ENCODE data around the gene MMRN2. TPM values are rescaled to one million over a fixed set of nuclear protein-coding genes. Genes with fewer than 3 reads are reported as not detected.
"Not testable (repeated sequence)": the region's sequence is repeated elsewhere in the genome, so short reads cannot be mapped to it uniquely, and the experiment has no call there.

MMRN2 gene
- total RNA-seq, 2 experiments from 2014 or later: not detected

DNA sequence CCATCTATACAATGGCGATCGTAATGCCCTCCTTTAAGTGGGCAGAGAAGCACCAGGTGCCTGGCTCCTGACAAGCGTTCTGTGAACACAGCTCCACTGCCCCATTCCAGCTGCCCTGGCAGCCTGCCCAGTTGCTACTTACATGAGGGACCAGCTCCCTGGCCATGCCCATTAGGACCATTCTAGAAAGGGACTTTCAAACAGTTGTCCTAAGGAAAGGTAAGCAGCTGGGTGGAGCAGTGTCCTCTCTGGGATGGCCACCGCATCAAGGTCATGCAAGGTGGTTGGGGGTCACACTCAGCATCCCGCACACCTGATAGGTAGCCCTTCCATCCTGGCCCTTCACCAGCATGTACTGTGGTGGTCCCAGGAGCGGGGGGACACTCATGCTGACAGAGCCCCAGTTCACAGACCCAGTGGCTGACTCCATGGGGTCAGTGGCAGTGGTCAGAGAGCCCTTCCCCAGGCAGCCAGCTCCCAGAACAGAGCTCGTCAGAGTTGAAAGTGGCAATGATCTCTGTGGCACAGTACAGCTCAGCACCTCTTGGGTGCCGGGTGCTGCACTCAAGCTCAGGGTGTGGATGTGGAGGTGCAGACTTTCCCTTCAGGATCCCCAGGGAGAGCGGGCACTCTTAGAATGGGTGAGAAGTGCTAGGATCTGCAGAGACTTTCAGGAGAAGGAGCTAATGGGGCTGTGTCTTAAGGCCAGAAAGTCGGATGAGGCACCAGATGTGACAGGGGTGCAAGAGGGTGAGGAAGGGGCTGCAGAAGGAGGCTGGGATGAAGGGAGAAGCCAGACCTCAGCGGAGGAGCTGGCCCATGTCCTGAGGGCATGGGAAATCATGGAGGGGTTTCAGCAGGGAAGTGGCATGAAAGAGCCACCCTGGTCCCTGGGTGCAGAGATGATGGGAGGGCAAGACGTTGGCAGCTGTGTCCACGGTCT lies 10.9 kb downstream of the MMRN2 start:
- CTCF ChIA-PET: interaction anchor here (1.1 to 2.2 kb wide), 5 partner anchors 9 to 252 kb away, joined by 3 to 9 read pairs (median 3); partner anchors contain the start of genes MMRN2 and SNCG
- H3K4me1 Mint-ChIP-seq: peaks cover 12% of the 10 kb centered on the region
- ATAC-seq: no peak
- H3K27me3 Mint-ChIP-seq: peaks cover 14% of the 10 kb centered on the region
- H3K27ac Mint-ChIP-seq: no peak overlapping the region
- H3K36me3 Mint-ChIP-seq: no peaks in the 10 kb centered on the region
- H3K4me3 Mint-ChIP-seq: no peak overlapping the region
- peak; percentile 27 for DNase-seq
- H3K9me3 Mint-ChIP-seq (ENCODE audit: low read depth): no peaks in the 10 kb centered on the region

DNA sequence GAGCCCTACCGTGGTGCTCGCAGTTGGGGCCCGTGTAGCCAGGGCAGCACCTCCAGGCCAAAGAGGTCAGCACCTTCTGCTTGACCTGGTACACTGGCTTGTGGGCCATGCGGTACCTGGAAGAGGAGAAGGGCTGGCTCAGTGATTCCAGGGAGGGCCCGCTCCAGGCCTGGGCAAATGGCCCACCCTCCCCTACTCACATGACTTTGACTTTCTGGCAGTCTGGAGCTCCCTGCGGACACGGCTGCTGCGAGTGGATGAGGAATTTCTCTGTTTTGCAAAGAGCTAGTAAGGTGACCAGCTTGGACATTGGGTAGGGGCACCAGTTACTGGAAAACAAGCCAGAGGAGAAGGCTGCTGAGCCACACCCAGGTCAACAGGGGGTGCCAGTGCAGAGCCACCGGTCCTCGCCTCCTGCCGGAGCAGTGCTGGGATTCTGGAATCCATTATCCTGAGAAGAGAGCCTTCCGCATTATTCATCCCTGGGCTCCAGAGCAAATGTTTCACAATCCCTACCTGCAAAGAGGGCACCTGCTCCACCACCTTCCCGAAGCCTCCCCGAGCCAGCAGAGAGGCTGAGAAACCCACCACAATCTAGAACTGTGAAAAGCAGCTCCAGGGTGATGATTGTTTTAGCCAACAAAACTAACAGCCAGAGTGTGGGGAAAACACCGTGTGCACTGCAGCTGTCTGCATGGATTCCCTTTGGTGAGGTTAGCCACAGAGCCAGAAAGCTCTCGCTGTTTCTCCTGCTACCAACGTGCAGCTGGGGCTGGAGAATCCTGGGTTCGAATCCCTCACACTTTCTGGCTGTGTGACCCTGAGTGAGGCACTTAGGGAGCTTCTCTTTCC lies 11.8 kb downstream of the MMRN2 start:
- CTCF ChIA-PET: interaction anchor here (1.1 to 1.9 kb wide), 3 partner anchors 15 to 251 kb away, joined by 3 to 7 read pairs (median 3); no protein-coding TSS in a partner anchor
- DNase-seq: peak; percentile 35
- peaks cover 14% of the 10 kb centered on the region for H3K27me3 Mint-ChIP-seq
- H3K4me3 Mint-ChIP-seq: no peak overlapping the region
- ATAC-seq: no peak
- H3K27ac Mint-ChIP-seq: no peak overlapping the region
- H3K4me1 Mint-ChIP-seq: peaks cover 11% of the 10 kb centered on the region
- H3K9me3 Mint-ChIP-seq (ENCODE audit: low read depth): no peaks in the 10 kb centered on the region
- no peaks in the 10 kb centered on the region for H3K36me3 Mint-ChIP-seq

DNA sequence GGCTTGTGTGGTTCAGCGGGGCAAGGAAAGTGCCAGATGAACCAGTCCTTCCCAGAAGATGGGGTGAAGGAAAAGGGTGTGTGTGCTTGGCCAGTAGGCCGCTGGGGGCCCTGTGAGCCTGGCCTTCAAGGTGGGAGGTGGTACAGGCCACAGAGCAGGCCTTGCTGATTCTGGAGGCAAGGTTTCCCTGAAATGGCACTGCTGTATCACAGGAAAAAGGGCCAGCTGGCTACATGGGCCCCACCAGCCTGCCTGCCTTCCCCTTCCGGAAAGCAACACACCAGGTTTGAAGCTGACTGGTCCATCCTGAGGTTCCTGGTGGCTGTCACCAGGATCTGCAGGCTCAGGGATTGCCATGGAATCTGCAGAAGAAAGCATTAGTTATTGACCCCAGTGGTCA lies 12.5 kb downstream of the MMRN2 start:
- no peak overlapping the region for H3K27ac Mint-ChIP-seq
- peaks cover 7% of the 10 kb centered on the region for H3K4me1 Mint-ChIP-seq
- CTCF ChIA-PET: interaction anchor here (1.9 kb wide), 1 partner anchor 16 kb away, joined by 7 read pairs; no protein-coding TSS in a partner anchor
- peaks cover 14% of the 10 kb centered on the region for H3K27me3 Mint-ChIP-seq
- no peak overlapping the region for H3K4me3 Mint-ChIP-seq
- no peaks in the 10 kb centered on the region for H3K9me3 Mint-ChIP-seq (ENCODE audit: low read depth)
- no peak for ATAC-seq
- H3K36me3 Mint-ChIP-seq: no peaks in the 10 kb centered on the region
- no peak for DNase-seq

DNA sequence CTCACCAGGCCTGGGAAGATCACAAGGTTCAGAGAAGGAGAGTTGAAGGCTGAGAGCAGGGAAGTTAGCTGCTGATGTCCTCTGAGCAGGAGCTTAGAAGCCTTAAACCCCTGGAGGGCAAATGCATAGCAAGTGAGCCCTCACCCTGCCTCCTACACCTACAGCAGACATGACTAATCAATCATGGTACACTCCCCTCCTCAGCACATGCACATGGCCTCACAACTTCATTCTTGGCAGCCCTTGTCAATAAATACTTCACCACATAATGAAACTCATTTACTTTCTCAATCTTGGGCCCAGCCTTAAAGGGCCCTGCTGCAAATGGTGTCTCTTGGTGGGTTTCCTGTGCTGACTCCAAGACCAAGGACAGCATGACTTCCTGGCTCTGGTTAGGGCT lies 12.9 kb downstream of the MMRN2 start:
- H3K36me3 Mint-ChIP-seq: no peaks in the 10 kb centered on the region
- ATAC-seq (no peak), DNase-seq (peak; percentile 39)
- no peak overlapping the region for H3K27ac Mint-ChIP-seq
- no peaks in the 10 kb centered on the region for H3K9me3 Mint-ChIP-seq (ENCODE audit: low read depth)
- H3K27me3 Mint-ChIP-seq: peaks cover 14% of the 10 kb centered on the region
- peaks cover 10% of the 10 kb centered on the region for H3K4me1 Mint-ChIP-seq
- CTCF ChIA-PET: no interaction called here
- no peak overlapping the region for H3K4me3 Mint-ChIP-seq

DNA sequence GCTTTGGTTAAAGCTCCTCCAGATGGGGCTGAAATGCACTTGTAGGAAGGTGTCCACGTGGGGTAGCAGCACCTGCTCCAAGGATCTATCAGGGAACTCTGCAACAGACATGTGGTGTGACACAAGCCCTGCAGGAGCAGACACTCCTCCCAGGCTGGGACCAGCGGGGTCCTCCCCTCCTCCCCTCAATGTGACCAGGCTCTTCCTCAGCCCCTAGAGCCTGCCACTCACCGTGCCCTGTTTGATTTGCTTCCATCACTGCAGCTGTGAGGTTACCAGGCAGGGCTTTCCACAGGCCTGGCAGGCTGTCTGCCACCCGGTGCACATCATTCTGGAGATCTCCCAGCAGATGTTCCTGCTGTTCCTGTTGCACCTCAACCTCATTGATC lies 13.4 kb downstream of the MMRN2 start:
- H3K9me3 Mint-ChIP-seq (ENCODE audit: low read depth): no peaks in the 10 kb centered on the region
- CTCF ChIA-PET: interaction anchor here (1.6 kb wide), 1 partner anchor 22 kb away, joined by 3 read pairs; no protein-coding TSS in a partner anchor
- no peak overlapping the region for H3K27ac Mint-ChIP-seq
- peaks cover 14% of the 10 kb centered on the region for H3K27me3 Mint-ChIP-seq
- peaks cover 11% of the 10 kb centered on the region for H3K4me1 Mint-ChIP-seq
- H3K36me3 Mint-ChIP-seq: no peaks in the 10 kb centered on the region
- no peak overlapping the region for H3K4me3 Mint-ChIP-seq
- DNase-seq: peak; percentile 31
- no peak for ATAC-seq

DNA sequence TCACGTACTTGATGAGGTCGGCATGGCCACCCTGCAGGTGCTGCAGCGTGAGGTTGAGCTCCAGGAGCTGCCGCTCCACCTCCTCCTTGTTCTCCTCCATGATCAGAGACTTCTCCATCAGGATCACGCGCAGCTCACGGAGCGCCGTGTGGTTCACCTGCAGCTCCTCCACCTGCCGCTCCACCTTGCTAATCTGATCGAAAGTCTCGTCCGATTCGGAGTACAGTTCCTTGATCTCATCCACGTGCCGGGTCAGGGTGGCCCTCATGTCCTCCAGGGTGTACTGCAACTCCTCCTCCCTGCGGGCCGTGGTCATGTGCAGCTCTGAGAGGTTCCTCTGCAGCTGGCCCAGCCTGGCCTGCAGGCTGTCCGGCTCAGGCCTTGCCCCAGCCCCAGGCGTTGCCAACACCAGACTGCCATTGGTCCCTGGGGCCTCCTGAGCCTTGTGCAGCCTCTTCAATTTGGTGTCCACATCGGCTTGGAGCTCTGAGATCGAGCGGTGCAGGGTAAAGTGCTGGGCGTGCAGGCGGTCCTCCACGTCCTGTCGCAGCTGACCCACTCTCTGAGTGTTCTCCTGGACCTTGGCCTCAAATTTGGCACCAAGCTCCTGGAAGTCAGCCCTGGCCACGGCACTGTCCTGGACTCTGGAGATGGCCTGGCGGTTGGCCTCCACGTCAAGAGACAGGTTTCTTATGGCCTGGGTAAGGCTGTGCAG lies 13.9 kb downstream of the MMRN2 start:
- ATAC-seq (no peak), DNase-seq (no peak)
- no peak overlapping the region for H3K27ac Mint-ChIP-seq
- CTCF ChIA-PET: interaction anchor here (1.6 kb wide), 1 partner anchor 23 kb away, joined by 3 read pairs; no protein-coding TSS in a partner anchor
- H3K4me3 Mint-ChIP-seq: no peak overlapping the region
- H3K4me1 Mint-ChIP-seq: peaks cover 11% of the 10 kb centered on the region
- peaks cover 14% of the 10 kb centered on the region for H3K27me3 Mint-ChIP-seq
- no peaks in the 10 kb centered on the region for H3K36me3 Mint-ChIP-seq
- H3K9me3 Mint-ChIP-seq (ENCODE audit: low read depth): no peaks in the 10 kb centered on the region

DNA sequence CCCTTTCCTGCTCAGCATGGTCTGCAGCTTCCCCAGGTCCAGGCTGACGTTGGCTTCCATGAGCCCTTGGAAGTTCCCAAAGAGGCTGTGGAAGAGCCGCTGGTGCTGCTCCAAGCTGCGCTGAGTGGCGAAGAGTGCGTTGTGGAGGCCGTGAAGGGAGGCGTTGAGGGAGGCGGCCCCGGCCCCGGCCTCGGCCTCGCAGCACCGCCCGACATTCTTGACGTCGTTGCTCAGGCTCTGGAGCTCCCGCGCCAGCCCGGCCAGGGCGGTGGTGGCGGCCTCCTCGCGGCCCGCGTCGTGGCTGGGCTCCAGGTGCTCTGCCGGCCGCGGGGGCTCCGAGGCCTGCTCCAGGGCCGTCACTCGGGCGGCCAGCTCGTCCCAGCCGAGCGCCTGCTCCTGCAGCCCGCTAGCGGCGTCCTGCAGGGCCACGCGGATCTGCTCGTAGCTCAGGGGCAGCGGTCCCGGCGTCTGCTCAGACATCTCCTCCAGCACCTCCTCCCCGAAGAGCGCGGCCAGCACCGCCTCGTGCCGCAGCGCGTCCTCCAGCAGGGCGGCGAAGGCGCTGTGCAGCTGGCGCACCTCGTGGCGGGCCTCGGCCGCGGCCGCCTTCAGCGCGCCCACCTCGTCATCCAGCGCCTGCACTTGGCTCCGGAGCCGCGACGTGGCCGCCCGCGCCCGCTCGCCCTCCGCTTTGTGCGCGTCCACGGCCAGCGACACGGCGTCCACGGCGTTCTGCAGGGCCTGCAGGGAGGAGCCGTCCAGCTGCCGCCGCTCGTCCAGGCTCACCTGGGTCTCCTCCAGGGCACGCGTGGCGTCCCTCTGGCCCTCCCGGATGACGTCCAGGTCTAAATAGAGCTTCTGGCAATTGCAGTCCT lies 14.7 kb downstream of the MMRN2 start:
- H3K27ac Mint-ChIP-seq: no peak overlapping the region
- H3K4me3 Mint-ChIP-seq: no peak overlapping the region
- H3K9me3 Mint-ChIP-seq (ENCODE audit: low read depth): no peaks in the 10 kb centered on the region
- CTCF ChIA-PET: interaction anchor here (1.0 to 1.6 kb wide), 3 partner anchors 11 to 24 kb away, joined by 3 read pairs; no protein-coding TSS in a partner anchor
- ATAC-seq (no peak), DNase-seq (peak; percentile 34)
- H3K27me3 Mint-ChIP-seq: peaks cover 10% of the 10 kb centered on the region
- H3K4me1 Mint-ChIP-seq: peaks cover 11% of the 10 kb centered on the region
- H3K36me3 Mint-ChIP-seq: no peaks in the 10 kb centered on the region

DNA sequence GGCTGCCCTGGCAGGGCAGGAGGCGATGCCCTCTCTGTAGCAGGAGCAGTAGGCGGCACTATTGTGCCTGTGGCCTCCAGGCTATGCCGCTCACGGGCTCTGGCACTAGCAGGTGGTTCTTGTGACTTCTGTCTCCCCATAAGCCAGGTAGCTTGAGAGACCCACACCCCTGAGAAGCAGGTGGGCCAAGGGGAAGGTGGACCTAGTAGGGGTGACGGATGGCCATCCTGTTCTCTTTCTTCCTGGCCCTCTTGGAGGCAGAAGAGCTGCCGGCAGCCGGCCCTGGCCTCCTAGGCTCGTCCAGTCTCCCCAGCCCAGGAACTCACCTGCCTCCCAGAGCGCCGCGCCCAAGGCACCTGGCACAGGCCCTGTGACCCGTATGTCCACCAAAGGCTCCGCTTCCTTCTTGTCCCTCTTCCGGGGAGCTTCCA lies 15.4 kb downstream of the MMRN2 start:
- Mint-ChIP-seq H3K4me1 (peaks cover 11% of the 10 kb centered on the region), H3K27ac (no peak overlapping the region), H3K27me3 (peaks cover 7% of the 10 kb centered on the region), H3K36me3 (no peaks in the 10 kb centered on the region), H3K9me3 (ENCODE audit: low read depth) (no peaks in the 10 kb centered on the region), H3K4me3 (no peak overlapping the region)
- CTCF ChIA-PET: interaction anchor here (1.0 to 1.1 kb wide), 2 partner anchors 10 to 25 kb away, joined by 3 read pairs; no protein-coding TSS in a partner anchor
- ATAC-seq: no peak
- DNase-seq: no peak

DNA sequence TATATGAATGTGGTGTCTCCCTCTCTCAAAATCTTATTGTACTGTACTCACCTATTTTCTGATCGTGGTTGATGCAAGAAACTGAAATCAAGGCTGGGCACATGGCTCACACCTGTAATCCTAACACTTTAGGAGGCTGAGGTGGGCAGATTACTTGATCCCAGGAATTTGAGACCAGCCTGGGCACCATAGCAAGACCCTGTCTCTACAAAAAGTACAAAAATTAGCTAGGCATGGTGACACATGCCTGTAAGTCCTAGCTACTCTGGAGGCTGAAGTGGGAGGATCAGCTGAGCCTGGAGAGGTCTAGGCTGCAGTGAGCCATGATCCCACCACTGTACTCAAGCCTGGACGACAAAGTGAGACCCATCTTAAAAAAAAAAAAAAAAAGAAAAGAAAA lies 16.0 kb downstream of the MMRN2 start:
- ATAC-seq: no peak
- Mint-ChIP-seq H3K9me3 (ENCODE audit: low read depth) (no peaks in the 10 kb centered on the region), H3K27me3 (peaks cover 1% of the 10 kb centered on the region), H3K27ac (no peak overlapping the region), H3K4me1 (peaks cover 11% of the 10 kb centered on the region), H3K4me3 (no peak overlapping the region), H3K36me3 (no peaks in the 10 kb centered on the region)
- CTCF ChIA-PET: interaction anchor here (1.0 to 3.5 kb wide), 4 partner anchors 9 to 166 kb away, joined by 3 to 35 read pairs (median 3); partner anchors contain the start of gene ADIRF
- DNase-seq: no peak

DNA sequence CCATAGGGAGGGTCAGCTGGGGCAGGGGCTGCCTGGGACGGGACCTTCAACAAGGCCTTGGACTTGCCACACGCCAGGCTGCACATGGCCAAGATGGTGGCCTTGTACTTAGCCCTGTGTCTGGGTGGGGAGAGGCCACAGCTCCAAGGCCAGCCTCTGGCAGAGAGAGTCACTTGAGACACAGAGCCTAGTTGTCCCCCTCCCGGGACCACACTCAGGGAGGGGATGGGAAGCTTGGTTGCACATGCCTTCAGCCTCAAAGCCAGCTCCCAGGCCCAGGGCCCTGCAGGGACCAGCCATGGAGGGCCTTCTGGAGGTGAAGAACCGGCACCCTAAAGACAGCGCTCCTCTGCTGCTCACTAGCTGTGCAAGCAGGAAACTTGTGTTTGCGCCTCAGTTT lies 16.7 kb downstream of the MMRN2 start:
- Mint-ChIP-seq H3K4me3 (no peak overlapping the region), H3K36me3 (no peaks in the 10 kb centered on the region), H3K4me1 (peaks cover 11% of the 10 kb centered on the region), H3K27ac (no peak overlapping the region), H3K9me3 (ENCODE audit: low read depth) (no peaks in the 10 kb centered on the region), H3K27me3 (no peaks in the 10 kb centered on the region)
- no peak for ATAC-seq
- peak; percentile 39 for DNase-seq
- CTCF ChIA-PET: interaction anchor here (1.1 to 3.5 kb wide), 5 partner anchors 9 to 187 kb away, joined by 3 to 35 read pairs (median 3); partner anchors contain the start of gene ADIRF

DNA sequence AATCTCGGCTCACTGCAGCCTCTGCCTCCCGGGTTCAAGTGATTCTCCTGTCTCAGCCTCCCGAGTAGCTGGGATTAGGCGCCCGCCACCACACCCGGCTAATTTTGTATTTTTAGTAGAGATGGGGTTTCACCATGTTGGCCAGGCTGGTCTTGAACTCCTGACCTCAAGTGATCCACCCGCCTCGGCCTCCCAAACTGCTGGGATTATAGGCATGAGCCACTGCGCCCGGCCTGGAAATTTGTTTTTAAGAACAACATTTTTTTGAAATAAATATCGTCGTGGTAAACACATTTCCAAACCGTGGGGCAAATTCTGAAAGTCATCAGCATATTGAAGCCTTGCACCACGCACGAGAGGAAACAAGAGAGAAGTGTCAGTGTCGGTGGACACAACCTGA lies 17.3 kb downstream of the MMRN2 start:
- H3K9me3 Mint-ChIP-seq (ENCODE audit: low read depth); H3K4me3 Mint-ChIP-seq; ATAC-seq; H3K27me3 Mint-ChIP-seq; H3K27ac Mint-ChIP-seq; H3K36me3 Mint-ChIP-seq; DNase-seq: not testable (repeated sequence)
- CTCF ChIA-PET: interaction anchor here (0.5 to 3.5 kb wide), 12 partner anchors 8 to 228 kb away, joined by 3 to 35 read pairs (median 3); partner anchors contain the start of gene ADIRF
- peaks cover 11% of the 10 kb centered on the region for H3K4me1 Mint-ChIP-seq

DNA sequence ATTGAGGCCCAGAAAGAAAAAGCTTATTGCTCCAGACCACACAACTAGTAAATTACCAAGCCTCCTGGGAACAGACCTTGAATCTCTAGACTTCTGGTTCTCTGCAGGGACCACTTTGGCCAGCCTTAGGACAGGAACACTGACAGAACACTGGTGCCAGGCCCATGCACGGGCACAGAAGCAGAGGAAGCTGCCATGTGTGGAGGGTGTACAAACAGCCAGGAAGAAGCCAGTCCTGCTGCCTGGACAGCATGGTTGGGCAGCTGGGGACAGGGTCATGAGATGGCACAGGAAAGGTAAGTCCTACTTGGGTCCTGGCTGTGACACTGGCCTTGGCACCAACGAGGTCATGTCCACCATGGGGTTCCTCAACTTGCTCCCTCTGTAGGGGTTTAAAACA lies 19.2 kb downstream of the MMRN2 start:
- H3K36me3 Mint-ChIP-seq: no peaks in the 10 kb centered on the region
- CTCF ChIA-PET: interaction anchor here (0.7 to 3.5 kb wide), 18 partner anchors 8 to 250 kb away, joined by 3 to 35 read pairs (median 5); partner anchors contain the start of genes ADIRF, GLUD1 and SHLD2

More for the DNA sequence above, 19.2 kb downstream of the MMRN2 start:
- Mint-ChIP-seq H3K27ac (no peak overlapping the region), H3K4me3 (no peak overlapping the region), H3K9me3 (ENCODE audit: low read depth) (no peaks in the 10 kb centered on the region), H3K27me3 (no peaks in the 10 kb centered on the region), H3K4me1 (peaks cover 4% of the 10 kb centered on the region)
- DNase-seq: peak; percentile 34
- no peak for ATAC-seq
